ENCODE data around the gene SEC31A. TPM values are rescaled to one million over a fixed set of nuclear protein-coding genes. Genes with fewer than 3 reads are reported as not detected.

The SEC31A gene
- total RNA-seq, 1 donor from 2014 or later, result 360 TPM

- H3K27me3 Mint-ChIP-seq (ENCODE audit: unreplicated experiment), result no peaks in the 10 kb centered on the region
- no peaks in the 10 kb centered on the region for H3K9me3 Mint-ChIP-seq (ENCODE audit: unreplicated experiment)
- no peak overlapping the region for H3K4me3 Mint-ChIP-seq (ENCODE audit: unreplicated experiment)
- no peak for TF ChIP-seq CTCF (IDR thresholded peaks at IDR 0.05)
- no peak for DNase-seq (ENCODE audit: extremely low spot score, unreplicated experiment)
- no peak overlapping the region for H3K27ac Mint-ChIP-seq (ENCODE audit: unreplicated experiment)
- peaks cover 2% of the 10 kb centered on the region for H3K36me3 Mint-ChIP-seq (ENCODE audit: unreplicated experiment)
- H3K4me1 Mint-ChIP-seq (ENCODE audit: unreplicated experiment), result peaks cover 40% of the 10 kb centered on the region
Observed at GRCh38 chr4:82792912-82793649, 97.9 kb downstream of the SEC31A start.

GRCh38 chr4:82791179-82791578 is 99.8 kb downstream of the SEC31A start:
- Mint-ChIP-seq H3K4me1 (ENCODE audit: unreplicated experiment) (peaks cover 35% of the 10 kb centered on the region), H3K4me3 (ENCODE audit: unreplicated experiment) (no peak overlapping the region), H3K9me3 (ENCODE audit: unreplicated experiment) (no peaks in the 10 kb centered on the region), H3K27me3 (ENCODE audit: unreplicated experiment) (no peaks in the 10 kb centered on the region), H3K36me3 (ENCODE audit: unreplicated experiment) (peaks cover 2% of the 10 kb centered on the region), H3K27ac (ENCODE audit: unreplicated experiment) (no peak overlapping the region)
- no peak for TF ChIP-seq CTCF (IDR thresholded peaks at IDR 0.05)
- no peak for DNase-seq (ENCODE audit: extremely low spot score, unreplicated experiment)

GRCh38 chr4:82790060-82790660 is 100.8 kb downstream of the SEC31A start:
- peaks cover 40% of the 10 kb centered on the region for H3K4me1 Mint-ChIP-seq (ENCODE audit: unreplicated experiment)

GRCh38 chr4:82789025-82789776 is 101.8 kb downstream of the SEC31A start:
- Mint-ChIP-seq H3K4me1 (ENCODE audit: unreplicated experiment) (peaks cover 50% of the 10 kb centered on the region), H3K36me3 (ENCODE audit: unreplicated experiment) (peaks cover 2% of the 10 kb centered on the region), H3K27ac (ENCODE audit: unreplicated experiment) (no peak overlapping the region), H3K27me3 (ENCODE audit: unreplicated experiment) (no peaks in the 10 kb centered on the region), H3K4me3 (ENCODE audit: unreplicated experiment) (no peak overlapping the region), H3K9me3 (ENCODE audit: unreplicated experiment) (no peaks in the 10 kb centered on the region)
- TF ChIP-seq CTCF (IDR thresholded peaks at IDR 0.05), result no peak
- DNase-seq (ENCODE audit: extremely low spot score, unreplicated experiment), result no peak

More at GRCh38 chr4:82790060-82790660, 100.8 kb downstream of the SEC31A start:
- H3K27ac Mint-ChIP-seq (ENCODE audit: unreplicated experiment), result no peak overlapping the region
- DNase-seq (ENCODE audit: extremely low spot score, unreplicated experiment), result no peak
- H3K4me3 Mint-ChIP-seq (ENCODE audit: unreplicated experiment), result no peak overlapping the region
- peaks cover 2% of the 10 kb centered on the region for H3K36me3 Mint-ChIP-seq (ENCODE audit: unreplicated experiment)
- H3K27me3 Mint-ChIP-seq (ENCODE audit: unreplicated experiment), result no peaks in the 10 kb centered on the region
- TF ChIP-seq CTCF (IDR thresholded peaks at IDR 0.05), result no peak
- no peaks in the 10 kb centered on the region for H3K9me3 Mint-ChIP-seq (ENCODE audit: unreplicated experiment)

- TF ChIP-seq CTCF (IDR thresholded peaks at IDR 0.05), result no peak
- Mint-ChIP-seq H3K27me3 (ENCODE audit: unreplicated experiment) (no peaks in the 10 kb centered on the region), H3K36me3 (ENCODE audit: unreplicated experiment) (peaks cover 2% of the 10 kb centered on the region), H3K4me3 (ENCODE audit: unreplicated experiment) (no peak overlapping the region), H3K4me1 (ENCODE audit: unreplicated experiment) (peaks cover 49% of the 10 kb centered on the region), H3K27ac (ENCODE audit: unreplicated experiment) (no peak overlapping the region), H3K9me3 (ENCODE audit: unreplicated experiment) (no peaks in the 10 kb centered on the region)
- peak; percentile 15 for DNase-seq (ENCODE audit: extremely low spot score, unreplicated experiment)
Observed at GRCh38 chr4:82787342-82787741, 103.6 kb downstream of the SEC31A start.

All from osteocyte (in vitro differentiated cells).